ENCODE measurements around the gene ZNF302.
A peak's percentile ranks its signal among the peaks of the same experiment; 100 is the strongest.
"Not testable (repeated sequence)": the region's sequence is repeated elsewhere in the genome, so short reads cannot be mapped to it uniquely, and the experiment has no call there.

ZNF302 gene

DNA sequence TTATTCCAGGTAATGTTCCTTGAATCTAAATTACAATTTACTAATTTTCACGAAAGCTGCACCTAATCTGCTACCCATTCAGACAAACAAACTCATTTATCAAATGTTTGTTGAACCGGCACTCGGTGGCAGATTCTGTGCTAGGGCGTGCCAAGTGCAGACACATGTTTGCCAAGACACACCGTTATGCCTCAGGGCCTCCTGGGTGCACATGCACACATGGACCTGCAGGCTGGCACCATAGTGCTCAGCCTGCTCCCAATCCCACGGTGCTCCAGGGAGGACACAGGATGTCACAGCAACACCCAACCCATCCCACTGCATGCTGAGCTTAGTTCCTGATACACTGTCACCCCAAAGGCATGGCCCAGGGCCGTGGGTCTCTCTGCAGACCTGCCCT, 8.2 kb upstream of the ZNF302 start:
- H3K27me3 ChIP-seq (ENCODE audit: control insufficient read depth in 1 of 2, insufficient read depth in 2 of 2, low read length in 2 of 2) = no peaks in the 10 kb centered on the region
- no peaks in the 10 kb centered on the region for H3K9me3 ChIP-seq (ENCODE audit: control insufficient read depth in 1 of 2, low read length in 2 of 2)
- no peak overlapping the region for H3K4me3 ChIP-seq (ENCODE audit: low read depth in 1 of 2, low read length in 2 of 2)
- H3K36me3 ChIP-seq (ENCODE audit: control insufficient read depth in 1 of 2, insufficient read depth in 2 of 2, low read length in 2 of 2) = no peaks in the 10 kb centered on the region
- H3K9ac ChIP-seq (ENCODE audit: low read depth in 1 of 2, low read length in 2 of 2) = no peak overlapping the region
- no peak overlapping the region for H3K27ac ChIP-seq (ENCODE audit: low read depth, low read length)
- no peaks in the 10 kb centered on the region for H3K4me1 ChIP-seq (ENCODE audit: control insufficient read depth in 1 of 2, insufficient read depth in 2 of 2, low read length in 2 of 2)

DNA sequence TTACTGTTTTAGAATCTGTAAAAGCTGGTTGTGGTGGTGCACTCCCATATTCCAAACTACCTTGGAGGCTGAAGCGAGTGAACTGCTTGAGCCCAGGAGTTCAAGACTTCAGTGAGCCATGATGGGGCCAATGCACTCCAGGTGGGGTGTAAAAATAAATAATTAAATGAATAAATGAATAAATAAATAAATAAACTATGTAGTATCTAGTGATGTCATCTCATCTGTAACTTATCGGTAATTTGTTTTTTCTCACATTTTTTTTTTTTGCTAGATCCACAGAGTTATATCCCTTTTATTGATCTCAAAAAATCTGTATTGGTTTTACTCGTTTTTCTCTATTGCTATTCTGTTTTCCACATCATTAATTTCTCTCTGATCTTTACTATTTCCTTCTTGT, 5.5 kb upstream of the ZNF302 start:
- Histone ChIP-seq H3K9me3 (ENCODE audit: control insufficient read depth in 1 of 2, low read length in 2 of 2) (no peaks in the 10 kb centered on the region), H3K27ac (ENCODE audit: low read depth, low read length) (no peak overlapping the region), H3K4me3 (ENCODE audit: low read depth in 1 of 2, low read length in 2 of 2) (no peak overlapping the region), H3K4me1 (ENCODE audit: control insufficient read depth in 1 of 2, insufficient read depth in 2 of 2, low read length in 2 of 2) (peaks cover 0 to 3% of the 10 kb centered on the region in 2 donors), H3K27me3 (ENCODE audit: control insufficient read depth in 1 of 2, insufficient read depth in 2 of 2, low read length in 2 of 2) (no peaks in the 10 kb centered on the region), H3K36me3 (ENCODE audit: control insufficient read depth in 1 of 2, insufficient read depth in 2 of 2, low read length in 2 of 2) (no peaks in the 10 kb centered on the region), H3K9ac (ENCODE audit: low read depth in 1 of 2, low read length in 2 of 2) (no peak overlapping the region)

DNA sequence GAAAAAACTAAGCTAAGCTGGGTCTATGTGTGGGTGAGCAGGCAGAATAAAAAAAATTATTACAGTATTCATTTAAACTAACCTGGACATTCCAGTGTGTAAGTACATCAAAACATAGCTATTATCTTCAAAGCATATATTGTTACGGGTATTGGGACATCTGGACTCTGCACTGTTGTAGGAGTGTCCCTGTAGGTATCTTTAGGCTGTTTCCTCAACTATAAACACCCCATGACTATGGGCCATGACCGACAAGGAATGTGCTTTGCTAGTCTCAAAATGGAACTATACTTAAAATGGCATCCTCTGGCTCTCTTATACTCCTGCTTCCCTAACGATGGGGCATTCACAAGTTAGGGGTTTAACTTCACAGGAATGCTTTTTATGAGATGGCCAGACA, 3.9 kb upstream of the ZNF302 start:
- Histone ChIP-seq H3K9ac (ENCODE audit: low read depth in 1 of 2, low read length in 2 of 2) (no peak overlapping the region), H3K27me3 (ENCODE audit: control insufficient read depth in 1 of 2, insufficient read depth in 2 of 2, low read length in 2 of 2) (no peaks in the 10 kb centered on the region), H3K4me3 (ENCODE audit: low read depth in 1 of 2, low read length in 2 of 2) (no peak overlapping the region), H3K27ac (ENCODE audit: low read depth, low read length) (no peak overlapping the region), H3K9me3 (ENCODE audit: control insufficient read depth in 1 of 2, low read length in 2 of 2) (no peaks in the 10 kb centered on the region), H3K4me1 (ENCODE audit: control insufficient read depth in 1 of 2, insufficient read depth in 2 of 2, low read length in 2 of 2) (peaks cover 4 to 5% of the 10 kb centered on the region in 2 donors), H3K36me3 (ENCODE audit: control insufficient read depth in 1 of 2, insufficient read depth in 2 of 2, low read length in 2 of 2) (no peaks in the 10 kb centered on the region)

DNA sequence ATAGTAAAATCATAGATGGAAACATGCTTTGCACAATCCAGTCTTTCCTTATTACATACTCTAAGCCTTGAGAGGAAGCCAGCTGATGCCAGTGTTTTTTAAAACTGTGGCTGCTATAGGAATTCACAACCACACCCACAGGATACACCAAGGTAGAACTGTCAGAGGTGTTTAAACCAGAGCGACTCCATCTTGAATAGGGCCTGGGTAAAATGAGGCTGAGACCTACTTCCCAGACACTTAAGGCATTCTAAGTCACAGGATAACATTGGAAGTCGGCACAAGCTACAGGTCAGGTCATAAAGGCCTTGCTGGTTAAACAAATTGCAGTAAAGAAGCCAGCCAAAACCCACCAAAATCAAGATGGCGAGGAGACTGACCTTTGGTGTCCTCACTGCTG, 2.2 kb upstream of the ZNF302 start:
- peaks cover 10 to 13% of the 10 kb centered on the region in 2 donors for H3K36me3 ChIP-seq (ENCODE audit: control insufficient read depth in 1 of 2, insufficient read depth in 2 of 2, low read length in 2 of 2)
- H3K4me3 ChIP-seq (ENCODE audit: low read depth in 1 of 2, low read length in 2 of 2) = no peak overlapping the region
- no peaks in the 10 kb centered on the region for H3K27me3 ChIP-seq (ENCODE audit: control insufficient read depth in 1 of 2, insufficient read depth in 2 of 2, low read length in 2 of 2)
- H3K9me3 ChIP-seq (ENCODE audit: control insufficient read depth in 1 of 2, low read length in 2 of 2) = peaks cover 0 to 13% of the 10 kb centered on the region in 2 donors
- no peak overlapping the region for H3K27ac ChIP-seq (ENCODE audit: low read depth, low read length)
- peaks cover 6 to 11% of the 10 kb centered on the region in 2 donors for H3K4me1 ChIP-seq (ENCODE audit: control insufficient read depth in 1 of 2, insufficient read depth in 2 of 2, low read length in 2 of 2)
- no peak overlapping the region for H3K9ac ChIP-seq (ENCODE audit: low read depth in 1 of 2, low read length in 2 of 2)

DNA sequence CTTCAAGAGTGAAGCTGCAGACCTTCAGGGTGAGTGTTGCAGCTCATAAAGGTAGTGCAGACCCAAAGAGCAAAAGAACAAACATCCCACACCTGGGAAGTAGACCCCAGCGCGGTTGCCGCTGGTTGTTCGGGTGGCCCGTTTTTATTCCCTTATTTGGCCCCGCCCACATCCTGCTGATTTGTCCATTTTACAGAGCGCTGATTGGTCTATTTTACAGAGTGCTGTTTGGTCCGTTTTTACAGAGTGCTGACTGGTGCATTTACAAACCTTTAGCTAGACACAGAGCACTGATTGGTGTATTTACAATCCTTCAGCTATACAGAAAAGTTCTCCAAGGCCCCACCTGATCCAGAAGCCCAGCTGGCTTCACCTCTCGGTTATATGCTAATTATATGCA, 1.6 kb upstream of the ZNF302 start:
- Histone ChIP-seq H3K4me3 (ENCODE audit: low read depth in 1 of 2, low read length in 2 of 2) (no peak overlapping the region), H3K27ac (ENCODE audit: low read depth, low read length) (no peak overlapping the region), H3K36me3 (ENCODE audit: control insufficient read depth in 1 of 2, insufficient read depth in 2 of 2, low read length in 2 of 2) (peaks cover 13 to 19% of the 10 kb centered on the region in 2 donors), H3K4me1 (ENCODE audit: control insufficient read depth in 1 of 2, insufficient read depth in 2 of 2, low read length in 2 of 2) (peaks cover 6 to 11% of the 10 kb centered on the region in 2 donors), H3K9me3 (ENCODE audit: control insufficient read depth in 1 of 2, low read length in 2 of 2) (peaks cover 0 to 18% of the 10 kb centered on the region in 2 donors), H3K9ac (ENCODE audit: low read depth in 1 of 2, low read length in 2 of 2) (no peak overlapping the region), H3K27me3 (ENCODE audit: control insufficient read depth in 1 of 2, insufficient read depth in 2 of 2, low read length in 2 of 2) (no peaks in the 10 kb centered on the region)

DNA sequence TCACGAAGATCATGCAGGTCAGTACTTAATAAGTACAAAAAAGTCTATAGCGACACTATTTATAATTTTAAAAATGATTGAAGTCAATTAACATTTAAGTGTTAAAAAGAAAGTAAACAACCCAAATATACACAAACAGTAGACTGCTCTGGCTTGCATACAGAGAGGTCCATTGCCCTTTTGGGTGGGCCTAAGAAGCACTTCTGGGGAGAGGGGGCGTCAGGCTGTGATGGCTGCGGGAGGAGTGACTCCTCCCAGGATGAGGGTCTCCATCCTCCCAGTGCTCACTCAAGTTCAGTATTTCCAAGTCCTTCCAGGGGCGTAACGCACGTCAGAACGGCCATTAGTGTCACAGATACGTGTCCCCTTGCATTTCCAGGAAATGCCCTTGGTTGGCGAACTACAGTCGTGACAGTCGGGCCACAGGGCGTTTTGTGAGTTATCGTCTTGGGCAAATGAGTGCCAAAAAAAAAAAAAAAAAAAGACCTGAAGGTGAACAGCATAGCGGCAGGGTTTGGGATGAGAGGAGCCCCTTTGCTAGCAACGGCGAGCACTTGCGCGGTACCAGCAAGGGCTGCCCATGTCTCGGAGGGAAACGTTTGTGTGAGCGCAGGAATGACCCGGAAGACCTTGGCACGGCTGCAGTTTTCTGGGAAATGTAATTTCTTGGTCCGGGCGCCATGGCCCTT, 637 bp upstream of the ZNF302 start, which contains the start of gene SCGB2B2:
Gene SCGB2B2, minus strand, starts transcription at position 463 of the 689 bp plus-strand sequence. CDS start 82,596 bp downstream, outside the sequence.
- Histone ChIP-seq H3K27me3 (ENCODE audit: control insufficient read depth in 1 of 2, insufficient read depth in 2 of 2, low read length in 2 of 2) (no peaks in the 10 kb centered on the region), H3K36me3 (ENCODE audit: control insufficient read depth in 1 of 2, insufficient read depth in 2 of 2, low read length in 2 of 2) (peaks cover 18 to 26% of the 10 kb centered on the region in 2 donors), H3K27ac (ENCODE audit: low read depth, low read length) (peak within 1 kb of the TSS; percentile 96), H3K4me1 (ENCODE audit: control insufficient read depth in 1 of 2, insufficient read depth in 2 of 2, low read length in 2 of 2) (peaks cover 6 to 11% of the 10 kb centered on the region in 2 donors), H3K9me3 (ENCODE audit: control insufficient read depth in 1 of 2, low read length in 2 of 2) (peaks cover 5 to 26% of the 10 kb centered on the region in 2 donors), H3K4me3 (ENCODE audit: low read depth in 1 of 2, low read length in 2 of 2) (peak within 1 kb of the TSS; percentile 90 to 94), H3K9ac (ENCODE audit: low read depth in 1 of 2, low read length in 2 of 2) (peak within 1 kb of the TSS; percentile 86 to 89)

DNA sequence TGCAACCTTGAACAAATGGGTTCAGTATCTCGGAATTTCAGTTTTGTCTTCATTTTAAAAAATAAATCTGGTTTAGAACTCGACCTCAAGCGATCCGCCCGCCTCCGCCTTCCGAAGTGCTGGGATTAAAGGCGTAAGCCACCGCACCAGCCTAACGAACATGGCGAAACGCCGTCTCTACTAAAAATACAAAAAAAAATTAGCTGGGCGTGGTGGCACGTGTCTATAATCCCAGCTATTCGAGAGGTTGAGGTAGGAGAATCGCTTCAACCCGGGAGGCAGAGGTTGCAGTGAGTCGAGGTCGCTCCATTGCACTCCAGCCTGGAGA, 571 bp downstream of the ZNF302 start:
- Histone ChIP-seq H3K4me1 (ENCODE audit: control insufficient read depth in 1 of 2, insufficient read depth in 2 of 2, low read length in 2 of 2) (peaks cover 6 to 11% of the 10 kb centered on the region in 2 donors), H3K27ac (ENCODE audit: low read depth, low read length) (peak overlapping the region; percentile 96), H3K27me3 (ENCODE audit: control insufficient read depth in 1 of 2, insufficient read depth in 2 of 2, low read length in 2 of 2) (no peaks in the 10 kb centered on the region), H3K36me3 (ENCODE audit: control insufficient read depth in 1 of 2, insufficient read depth in 2 of 2, low read length in 2 of 2) (peaks cover 21 to 38% of the 10 kb centered on the region in 2 donors), H3K9me3 (ENCODE audit: control insufficient read depth in 1 of 2, low read length in 2 of 2) (peaks cover 11 to 36% of the 10 kb centered on the region in 2 donors), H3K9ac (ENCODE audit: low read depth in 1 of 2, low read length in 2 of 2) (peak overlapping the region; percentile 86 to 89), H3K4me3 (ENCODE audit: low read depth in 1 of 2, low read length in 2 of 2) (peak overlapping the region; percentile 90 to 94)

DNA sequence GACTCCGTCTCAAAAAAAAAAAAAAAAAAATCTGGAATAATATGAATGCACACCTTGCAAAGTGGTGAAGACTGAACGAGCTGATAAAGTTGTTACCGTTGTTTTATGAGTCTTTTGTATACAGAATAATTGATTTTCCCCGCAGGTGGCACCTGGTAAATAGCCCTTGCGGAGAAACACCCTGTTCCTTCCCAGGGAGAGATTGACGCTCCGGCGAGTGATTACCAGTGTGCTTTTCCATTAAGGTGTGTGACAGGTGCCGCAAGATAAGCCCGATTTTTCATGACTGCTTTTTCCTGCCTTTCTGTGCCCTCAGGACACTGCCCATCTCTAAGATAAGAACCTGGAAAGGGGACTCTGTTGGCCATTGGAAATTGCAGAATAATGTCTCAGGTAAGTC, 943 bp downstream of the ZNF302 start:
- H3K4me3 ChIP-seq (ENCODE audit: low read depth in 1 of 2, low read length in 2 of 2) = peak overlapping the region; percentile 90 to 94
- H3K9ac ChIP-seq (ENCODE audit: low read depth in 1 of 2, low read length in 2 of 2) = peak overlapping the region in 1 of 2 donors; percentile 86
- no peaks in the 10 kb centered on the region for H3K27me3 ChIP-seq (ENCODE audit: control insufficient read depth in 1 of 2, insufficient read depth in 2 of 2, low read length in 2 of 2)
- peaks cover 23 to 42% of the 10 kb centered on the region in 2 donors for H3K36me3 ChIP-seq (ENCODE audit: control insufficient read depth in 1 of 2, insufficient read depth in 2 of 2, low read length in 2 of 2)
- H3K9me3 ChIP-seq (ENCODE audit: control insufficient read depth in 1 of 2, low read length in 2 of 2) = peaks cover 15 to 38% of the 10 kb centered on the region in 2 donors
- H3K4me1 ChIP-seq (ENCODE audit: control insufficient read depth in 1 of 2, insufficient read depth in 2 of 2, low read length in 2 of 2) = peaks cover 6 to 11% of the 10 kb centered on the region in 2 donors
- H3K27ac ChIP-seq (ENCODE audit: low read depth, low read length) = no peak overlapping the region

DNA sequence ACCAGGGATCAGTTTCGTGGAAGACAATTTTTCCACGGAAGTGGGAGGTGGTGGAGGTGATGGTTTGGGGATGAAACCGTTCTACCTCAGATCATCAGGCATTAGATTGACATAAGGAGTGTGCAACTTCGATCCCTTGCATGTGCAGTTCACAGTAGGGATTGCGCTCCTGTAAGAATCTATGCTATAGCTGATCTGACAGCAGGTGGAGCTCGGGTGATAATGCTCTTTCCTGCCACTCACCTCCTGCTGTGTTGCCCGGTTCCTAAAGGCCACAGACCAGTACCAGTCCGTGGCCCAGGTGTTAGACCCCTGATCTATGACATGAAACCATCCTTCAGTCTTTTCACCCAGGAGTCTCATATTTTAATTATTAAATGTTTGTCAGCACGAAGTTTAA, 4.0 kb downstream of the ZNF302 start:
- no peak overlapping the region for H3K27ac ChIP-seq (ENCODE audit: low read depth, low read length)
- peaks cover 6 to 11% of the 10 kb centered on the region in 2 donors for H3K4me1 ChIP-seq (ENCODE audit: control insufficient read depth in 1 of 2, insufficient read depth in 2 of 2, low read length in 2 of 2)
- no peaks in the 10 kb centered on the region for H3K27me3 ChIP-seq (ENCODE audit: control insufficient read depth in 1 of 2, insufficient read depth in 2 of 2, low read length in 2 of 2)
- H3K9me3 ChIP-seq (ENCODE audit: control insufficient read depth in 1 of 2, low read length in 2 of 2) = peaks cover 35 to 62% of the 10 kb centered on the region in 2 donors
- no peak overlapping the region for H3K9ac ChIP-seq (ENCODE audit: low read depth in 1 of 2, low read length in 2 of 2)
- no peak overlapping the region for H3K4me3 ChIP-seq (ENCODE audit: low read depth in 1 of 2, low read length in 2 of 2)
- peaks cover 32 to 57% of the 10 kb centered on the region in 2 donors for H3K36me3 ChIP-seq (ENCODE audit: control insufficient read depth in 1 of 2, insufficient read depth in 2 of 2, low read length in 2 of 2)

DNA sequence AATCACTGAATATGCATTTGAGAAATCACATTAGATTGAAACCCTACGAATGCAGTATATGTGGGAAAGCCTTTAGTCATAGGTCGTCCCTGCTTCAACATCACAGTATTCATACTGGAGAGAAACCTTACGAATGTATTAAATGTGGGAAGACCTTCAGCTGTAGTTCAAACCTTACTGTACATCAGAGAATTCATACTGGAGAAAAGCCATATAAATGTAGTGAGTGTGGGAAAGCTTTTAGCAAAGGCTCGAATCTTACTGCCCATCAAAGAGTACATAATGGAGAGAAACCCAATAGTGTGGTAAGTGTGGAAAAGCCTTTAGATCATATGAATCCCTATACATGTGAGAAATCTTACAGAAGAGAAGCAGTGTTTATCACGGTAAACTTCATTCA, 7.8 kb downstream of the ZNF302 start:
- Histone ChIP-seq H3K36me3 (ENCODE audit: control insufficient read depth in 1 of 2, insufficient read depth in 2 of 2, low read length in 2 of 2) (peaks cover 22 to 43% of the 10 kb centered on the region in 2 donors), H3K9me3 (ENCODE audit: control insufficient read depth in 1 of 2, low read length in 2 of 2) (peaks cover 40 to 61% of the 10 kb centered on the region in 2 donors)
- not testable (repeated sequence) for H3K27me3 ChIP-seq (ENCODE audit: control insufficient read depth in 1 of 2, insufficient read depth in 2 of 2, low read length in 2 of 2); H3K4me3 ChIP-seq (ENCODE audit: low read depth in 1 of 2, low read length in 2 of 2); H3K27ac ChIP-seq (ENCODE audit: low read depth, low read length); H3K9ac ChIP-seq (ENCODE audit: low read depth in 1 of 2, low read length in 2 of 2); H3K4me1 ChIP-seq (ENCODE audit: control insufficient read depth in 1 of 2, insufficient read depth in 2 of 2, low read length in 2 of 2)
